K562 (cell line): Measurements from ENCODE around the gene GRID2IP.
"Not testable (repeated sequence)": the region's sequence is repeated elsewhere in the genome, so short reads cannot be mapped to it uniquely, and the experiment has no call there.

ENCODE experiments used
- CREM ChIP-seq: IDR thresholded peaks from 2 replicates; pipeline ENCODE4 v1.6.1; 2014; ENCODE audit warnings: antibody characterized with exemption, low read depth
- ZNF668 ChIP-seq: fragments of 250-450 bp; sonication (Bioruptor Pico); IDR thresholded peaks from 2 replicates; pipeline ENCODE4 v1.8.0; 2022; ENCODE audit warnings: mild to moderate bottlenecking, inconsistent platforms
- TF ChIP-seq, protein P1 (sequence below), 3 experiments: IDR thresholded peaks in 2 of 3; conservative IDR thresholded peaks in 1 of 3; 2 replicates each; pipeline ENCODE4 v1.5.1; 2011 to 2012; ENCODE audit warnings: low read length in 3 of 3, mild to moderate bottlenecking in 3 of 3, control low read depth in 2 of 3, improper control_type of control experiment in 1 of 3, inconsistent platforms in 1 of 3, low read depth in 1 of 3, mixed read lengths in 1 of 3, moderate library complexity in 1 of 3; ENCODE audit not compliant: insufficient read depth in 2 of 3

DNA sequence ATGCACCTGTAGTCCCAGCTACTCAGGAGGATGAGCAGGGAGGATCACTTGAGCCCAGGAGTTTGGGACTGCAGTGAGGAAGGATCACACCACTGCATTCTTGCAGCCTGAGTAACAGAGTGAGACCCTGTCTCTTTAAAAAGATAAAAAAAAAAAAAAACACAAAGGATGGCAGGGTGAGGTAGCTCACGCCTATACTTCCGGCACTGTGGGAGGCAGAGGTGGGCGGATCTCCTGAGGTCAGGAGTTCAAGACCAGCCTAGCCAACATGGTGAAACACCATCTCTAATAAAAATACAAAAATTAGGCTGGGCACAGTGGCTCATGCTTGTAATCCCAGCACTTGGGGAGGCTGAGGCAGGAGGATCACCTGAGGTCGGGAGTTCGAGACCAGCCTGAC is 87.7 kb downstream of the GRID2IP start:
- TF ChIP-seq ZNF668 (CRISPR knock-in tag); CREM: not testable (repeated sequence)
- TF ChIP-seq, protein P1, sequence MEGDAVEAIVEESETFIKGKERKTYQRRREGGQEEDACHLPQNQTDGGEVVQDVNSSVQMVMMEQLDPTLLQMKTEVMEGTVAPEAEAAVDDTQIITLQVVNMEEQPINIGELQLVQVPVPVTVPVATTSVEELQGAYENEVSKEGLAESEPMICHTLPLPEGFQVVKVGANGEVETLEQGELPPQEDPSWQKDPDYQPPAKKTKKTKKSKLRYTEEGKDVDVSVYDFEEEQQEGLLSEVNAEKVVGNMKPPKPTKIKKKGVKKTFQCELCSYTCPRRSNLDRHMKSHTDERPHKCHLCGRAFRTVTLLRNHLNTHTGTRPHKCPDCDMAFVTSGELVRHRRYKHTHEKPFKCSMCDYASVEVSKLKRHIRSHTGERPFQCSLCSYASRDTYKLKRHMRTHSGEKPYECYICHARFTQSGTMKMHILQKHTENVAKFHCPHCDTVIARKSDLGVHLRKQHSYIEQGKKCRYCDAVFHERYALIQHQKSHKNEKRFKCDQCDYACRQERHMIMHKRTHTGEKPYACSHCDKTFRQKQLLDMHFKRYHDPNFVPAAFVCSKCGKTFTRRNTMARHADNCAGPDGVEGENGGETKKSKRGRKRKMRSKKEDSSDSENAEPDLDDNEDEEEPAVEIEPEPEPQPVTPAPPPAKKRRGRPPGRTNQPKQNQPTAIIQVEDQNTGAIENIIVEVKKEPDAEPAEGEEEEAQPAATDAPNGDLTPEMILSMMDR (IDR thresholded peaks at IDR 0.05 in 2 of 3, conservative IDR thresholded peaks at IDR 0.05 in 1 of 3; ENCODE audit: insufficient read depth in 2 of 3, low read depth in 1 of 3, low read length in 3 of 3): not testable (repeated sequence)
